ENCODE measurements around the gene CASZ1. TPM values are rescaled to one million over a fixed set of nuclear protein-coding genes. Genes with fewer than 3 reads are reported as not detected.

CASZ1 gene
- total RNA-seq, 1 donor from 2014 or later, result 4.0 TPM

GRCh38 chr1:10649517-10650201 lies 146.8 kb downstream of the CASZ1 start:
- H3K9ac ChIP-seq (ENCODE audit: low read length), result no peak overlapping the region
- H2AFZ ChIP-seq (ENCODE audit: low read depth, low read length), result no peak overlapping the region
- H3K79me2 ChIP-seq (ENCODE audit: insufficient read depth, low read length), result no peaks in the 10 kb centered on the region
- Mint-ChIP-seq H3K27me3 (ENCODE audit: low read depth, unreplicated experiment) (peaks cover 6% of the 10 kb centered on the region), H3K27ac (ENCODE audit: unreplicated experiment) (no peak overlapping the region), H3K4me3 (ENCODE audit: unreplicated experiment) (no peak overlapping the region), H3K36me3 (ENCODE audit: low read depth, unreplicated experiment) (peaks cover 2% of the 10 kb centered on the region), H3K9me3 (ENCODE audit: unreplicated experiment) (no peaks in the 10 kb centered on the region), H3K4me1 (ENCODE audit: low read depth, unreplicated experiment) (peaks cover 2% of the 10 kb centered on the region)
- H3K27me3 ChIP-seq (ENCODE audit: insufficient read depth, low read length), result no peaks in the 10 kb centered on the region
- H3K4me3 ChIP-seq (ENCODE audit: insufficient read depth, low read depth, low read length), result no peak overlapping the region
- H4K20me1 ChIP-seq (ENCODE audit: insufficient read depth, low read length), result no peaks in the 10 kb centered on the region
- DNase-seq (ENCODE audit: low read depth) (no peak), FAIRE-seq (no peak)
- H3K27ac ChIP-seq (ENCODE audit: low read depth, low read length), result no peak overlapping the region
- no peaks in the 10 kb centered on the region for H3K36me3 ChIP-seq (ENCODE audit: insufficient read depth, low read length)
- no peak for TF ChIP-seq CTCF (IDR thresholded peaks at IDR 0.05; ENCODE audit: insufficient read depth, low read depth, low read length)
- TF ChIP-seq EZH2 (IDR thresholded peaks at IDR 0.05; ENCODE audit: insufficient read depth, low read length), result no peak
- H3K9me3 ChIP-seq (ENCODE audit: insufficient read depth, low read depth, low read length), result no peaks in the 10 kb centered on the region
- no peaks in the 10 kb centered on the region for H3K4me1 ChIP-seq (ENCODE audit: insufficient read depth, low read length)
- no peak overlapping the region for H3K4me2 ChIP-seq (ENCODE audit: low read length)

DNA sequence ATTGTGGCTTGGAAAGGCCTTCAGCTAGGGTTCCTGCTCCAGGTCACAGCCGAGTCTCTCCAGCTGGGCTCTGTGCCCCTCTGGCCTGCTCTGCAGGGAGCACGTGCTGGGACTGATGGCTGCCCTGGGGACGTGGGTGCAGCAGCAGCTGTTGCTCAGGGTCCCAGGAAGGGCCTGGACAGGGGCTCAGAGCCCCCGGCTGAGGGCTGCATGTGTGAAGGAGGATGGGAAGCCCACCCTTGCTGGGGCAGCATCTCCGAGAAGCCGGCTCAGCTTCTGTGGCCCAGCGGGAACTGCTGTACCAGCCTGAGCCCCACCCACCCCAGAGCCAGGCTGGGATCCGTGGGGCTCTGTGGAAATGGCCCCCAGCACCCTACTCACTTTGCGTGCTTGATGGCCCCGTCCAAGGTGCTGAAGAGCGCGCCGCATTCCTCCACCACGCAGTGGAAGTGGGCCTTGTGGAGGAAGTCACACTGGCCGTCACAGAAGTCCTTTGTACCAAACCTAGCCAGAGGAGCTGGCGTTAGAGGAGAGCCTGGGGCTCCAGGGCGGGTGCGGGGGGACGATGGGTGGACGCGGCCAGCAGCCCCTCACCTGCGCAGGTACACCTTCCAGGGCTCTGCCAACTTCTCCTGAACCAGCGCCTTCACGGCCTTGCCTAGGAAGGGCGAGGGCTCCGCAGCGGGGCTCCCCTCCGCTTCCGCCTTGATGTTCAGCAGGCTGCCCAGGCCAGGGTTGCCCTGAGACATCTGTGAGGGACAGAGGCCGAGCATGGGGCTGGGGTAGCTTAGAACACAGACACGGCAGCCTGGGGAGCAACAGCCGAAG lies 147.5 kb downstream of the CASZ1 start:
- TF ChIP-seq CTCF (IDR thresholded peaks at IDR 0.05; ENCODE audit: insufficient read depth, low read depth, low read length) (no peak), EZH2 (IDR thresholded peaks at IDR 0.05; ENCODE audit: insufficient read depth, low read length) (no peak)
- Histone ChIP-seq H3K27me3 (ENCODE audit: insufficient read depth, low read length) (no peaks in the 10 kb centered on the region), H3K4me3 (ENCODE audit: insufficient read depth, low read depth, low read length) (no peak overlapping the region), H2AFZ (ENCODE audit: low read depth, low read length) (no peak overlapping the region), H3K79me2 (ENCODE audit: insufficient read depth, low read length) (no peaks in the 10 kb centered on the region), H3K27ac (ENCODE audit: low read depth, low read length) (no peak overlapping the region), H4K20me1 (ENCODE audit: insufficient read depth, low read length) (no peaks in the 10 kb centered on the region), H3K36me3 (ENCODE audit: insufficient read depth, low read length) (no peaks in the 10 kb centered on the region), H3K9me3 (ENCODE audit: insufficient read depth, low read depth, low read length) (no peaks in the 10 kb centered on the region), H3K9ac (ENCODE audit: low read length) (no peak overlapping the region), H3K4me2 (ENCODE audit: low read length) (no peak overlapping the region), H3K4me1 (ENCODE audit: insufficient read depth, low read length) (no peaks in the 10 kb centered on the region)
- Mint-ChIP-seq H3K4me1 (ENCODE audit: low read depth, unreplicated experiment) (peaks cover 2% of the 10 kb centered on the region), H3K9me3 (ENCODE audit: unreplicated experiment) (no peaks in the 10 kb centered on the region), H3K27ac (ENCODE audit: unreplicated experiment) (no peak overlapping the region), H3K4me3 (ENCODE audit: unreplicated experiment) (no peak overlapping the region), H3K36me3 (ENCODE audit: low read depth, unreplicated experiment) (peaks cover under 1% of the 10 kb centered on the region), H3K27me3 (ENCODE audit: low read depth, unreplicated experiment) (peaks cover 3% of the 10 kb centered on the region)
- DNase-seq (ENCODE audit: low read depth) (no peak), FAIRE-seq (no peak)
